Measurements from ENCODE around the gene NCAN. TPM values are rescaled to one million over a fixed set of nuclear protein-coding genes. Genes with fewer than 3 reads are reported as not detected.

Gene NCAN
- under 0.01 TPM in 1 of 2 replicates, not detected in the other for total RNA-seq

DNA sequence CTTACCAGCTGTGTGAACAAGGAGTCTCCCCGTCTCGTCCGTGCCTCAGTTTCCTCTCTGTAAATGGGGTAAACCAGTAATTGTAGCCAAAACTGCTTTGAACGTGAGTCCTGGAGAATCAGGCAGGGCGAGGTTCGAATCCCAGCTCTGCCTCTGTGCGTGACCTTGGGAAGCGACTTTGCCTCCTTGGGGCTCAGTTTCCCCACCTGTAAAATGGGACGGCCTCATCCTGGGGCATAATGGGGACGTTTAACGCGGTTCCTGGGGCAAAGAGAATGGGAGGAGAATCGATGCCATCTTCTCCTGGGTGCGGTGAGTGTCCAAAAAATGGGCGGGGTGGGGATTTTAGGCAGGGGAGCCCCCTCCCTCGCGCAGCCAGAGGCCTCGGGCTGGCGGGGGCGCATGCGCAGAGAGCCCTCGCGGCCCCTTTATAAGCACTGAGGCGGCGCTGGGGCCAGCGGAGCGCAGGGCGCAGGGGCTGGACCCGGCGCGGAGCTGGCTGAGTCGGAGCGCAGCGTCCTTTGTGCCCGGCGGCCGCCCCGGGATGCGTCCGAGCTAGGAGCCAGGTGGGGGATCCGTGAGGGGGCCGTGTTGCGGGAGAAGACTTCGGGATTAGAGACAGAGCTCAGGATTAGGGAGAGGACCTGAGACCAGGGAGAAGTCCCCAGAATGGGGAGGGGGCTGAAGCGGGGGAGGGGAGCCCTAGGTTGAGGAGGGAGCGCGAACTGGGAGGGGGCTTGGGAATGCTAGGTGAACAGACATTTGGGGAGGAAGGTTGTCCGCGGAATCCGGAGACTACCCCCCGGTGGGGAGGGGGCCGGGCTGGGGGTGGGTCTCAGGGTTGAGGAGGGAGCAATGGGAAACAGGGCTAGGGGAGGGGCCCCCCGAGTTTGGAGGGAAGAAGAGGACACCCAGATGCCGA is at the start of gene NCAN:
Gene NCAN, plus strand, starts transcription at position 460 of the 922 bp plus-strand sequence. CDS start 4,996 bp downstream, outside the sequence.

DNA sequence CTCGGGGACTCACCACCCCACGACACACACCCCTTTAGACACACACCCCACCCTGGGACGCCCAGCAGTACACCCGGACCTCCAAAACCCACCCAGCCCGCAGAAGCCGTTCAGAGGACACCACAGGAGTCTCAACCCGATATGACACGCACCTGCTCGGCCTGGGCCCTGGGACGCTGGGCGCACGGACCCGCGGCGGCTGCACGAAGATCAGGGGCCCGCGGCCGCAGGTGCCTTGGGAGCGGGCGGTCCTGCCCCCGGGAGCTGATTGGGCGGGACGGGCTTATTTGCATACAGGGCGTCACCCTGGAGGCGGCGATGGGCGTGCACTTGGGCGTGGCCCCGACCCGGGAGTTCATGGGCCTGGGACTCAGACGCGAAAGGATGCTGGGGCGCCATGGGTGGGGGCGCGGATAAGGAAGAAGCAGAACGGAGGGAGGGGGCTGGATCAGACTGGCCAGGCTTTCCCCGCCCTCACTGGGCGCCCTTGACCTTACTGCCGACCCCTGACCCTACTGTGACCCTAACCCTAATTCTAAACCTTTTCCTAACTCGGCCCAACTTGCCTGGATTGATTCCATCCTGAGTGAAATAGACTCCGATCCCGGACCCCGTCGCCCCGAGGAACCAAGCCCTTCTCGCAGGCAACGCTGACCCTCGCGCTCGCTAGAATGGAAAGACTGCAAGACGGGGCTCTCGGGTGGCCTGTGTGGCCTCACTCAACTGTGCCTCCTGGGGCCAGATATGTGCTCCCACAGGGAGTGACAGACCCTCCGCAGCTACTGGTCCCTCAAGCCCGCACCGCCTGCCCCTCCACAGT is 41.5 kb upstream of the NCAN start, which contains the start of gene MEF2B:
Gene MEF2B, minus strand, starts transcription at position 211 of the 820 bp plus-strand sequence. CDS start 19,528 bp downstream, outside the sequence.

DNA sequence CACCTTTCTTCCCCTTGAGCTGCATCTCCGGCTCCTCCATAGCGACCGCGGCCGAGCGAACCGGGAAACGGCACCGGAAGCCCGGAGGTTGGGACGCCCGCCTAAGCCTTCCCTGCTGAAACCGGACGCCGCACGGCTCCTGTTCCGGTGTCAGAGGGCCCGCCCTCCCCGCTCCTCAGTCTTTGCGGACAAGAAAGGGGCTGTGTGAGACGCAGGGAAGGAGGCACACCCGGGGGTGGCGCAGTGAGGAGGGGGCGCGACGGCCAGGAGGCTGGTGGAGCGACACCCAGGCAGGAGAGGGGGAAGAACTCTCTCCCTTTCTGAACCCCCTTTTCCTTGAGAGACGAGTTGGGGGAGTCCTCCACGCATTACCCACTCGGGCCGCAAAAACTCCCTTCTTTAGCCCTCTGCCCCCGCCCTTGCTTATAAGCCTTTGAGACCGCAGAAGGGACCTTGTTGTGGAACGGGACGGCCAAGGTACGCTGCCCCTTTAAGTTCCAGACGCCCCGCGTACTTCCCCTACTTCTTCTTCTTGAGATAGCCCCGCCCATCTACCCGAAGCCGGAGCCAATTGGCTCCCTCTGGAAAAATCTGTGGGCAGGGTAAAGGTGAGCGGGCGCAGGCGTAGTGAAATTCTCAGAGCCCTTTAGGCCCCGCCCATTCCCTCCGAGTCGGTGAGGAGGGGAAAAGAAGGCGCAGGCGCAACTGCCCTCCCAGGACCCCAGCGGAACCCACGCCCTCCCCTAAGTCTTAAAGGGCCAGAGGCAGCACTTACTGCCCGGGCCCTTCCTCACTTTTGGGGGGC is 19.5 kb upstream of the NCAN start, which contains the start of the genes BORCS8 and RFXANK:
Gene BORCS8, minus strand, starts transcription at position 75 of the 805 bp plus-strand sequence. Its CDS starts 35 bp downstream, at position 40.
Gene RFXANK, plus strand, starts transcription at position 181 of the 805 bp plus-strand sequence. CDS start 1,689 bp downstream, outside the sequence.

GRCh38 chr19:19203012-19203856 is 8.5 kb upstream of the NCAN start, which contains the start of gene NR2C2AP:
NR2C2AP (minus strand) TSS chr19:19203414; CDS start chr19:19203060, 354 bp downstream.

Other genes with a start within 250 kb of the NCAN start
- 29.9 and 37.6 TPM in 2 replicates for gene SUGP2, start 178.4 kb upstream of the NCAN start, total RNA-seq
- 28.7 and 51.1 TPM in 2 replicates for gene ARMC6, start 178.4 kb upstream of the NCAN start, total RNA-seq
- gene SLC25A42, start 148.0 kb upstream of the NCAN start, total RNA-seq = 7.6 and 9.1 TPM in 2 replicates
- 30.9 and 38.5 TPM in 2 replicates for gene TMEM161A, start 73.5 kb upstream of the NCAN start, total RNA-seq
- gene MEF2B, start 41.7 kb upstream of the NCAN start, total RNA-seq = 0.07 TPM in 1 of 2 replicates, not detected in the other
- 11.5 and 13.2 TPM in 2 replicates for gene BORCS8, start 19.8 kb upstream of the NCAN start, total RNA-seq
- 32.9 and 35.7 TPM in 2 replicates for gene RFXANK, start 19.7 kb upstream of the NCAN start, total RNA-seq
- gene NR2C2AP, start 8.5 kb upstream of the NCAN start, total RNA-seq = 5.3 and 9.5 TPM in 2 replicates
- 0.72 and 0.83 TPM in 2 replicates for gene TM6SF2, start 61.3 kb downstream of the NCAN start, total RNA-seq
- gene SUGP1, start 108.6 kb downstream of the NCAN start, total RNA-seq = 21.1 and 21.4 TPM in 2 replicates
- 39.6 and 45.3 TPM in 2 replicates for gene MAU2, start 108.9 kb downstream of the NCAN start, total RNA-seq
- gene GATAD2A, start 193.7 kb downstream of the NCAN start, total RNA-seq = 40.3 and 55.7 TPM in 2 replicates